KMS-11 (cell line): ENCODE results near the gene LUZP2.
A peak's percentile ranks its signal among the peaks of the same experiment; 100 is the strongest.

Experiments used
- H2AFZ ChIP-seq: fragments of 200-600 bp; sonication (generic); 2 replicates; pipeline ENCODE4 v1.6.1; 2016; ENCODE audit warnings: antibody characterized with exemption, mixed run types, low read depth
- H3K27ac ChIP-seq: fragments of 200-600 bp; sonication (generic); 2 replicates; pipeline ENCODE4 v1.6.1; 2016; ENCODE audit warnings: mild to moderate bottlenecking, mixed run types
- H3K27me3 ChIP-seq: fragments of 200-600 bp; sonication (generic); 2 replicates; pipeline ENCODE4 v1.6.1; 2017; ENCODE audit warnings: mild to moderate bottlenecking, low read depth, mixed run types, moderate library complexity; ENCODE audit not compliant: insufficient read depth
- H3K36me3 ChIP-seq: fragments of 200-600 bp; sonication (generic); 2 replicates; pipeline ENCODE4 v1.6.1; 2017; ENCODE audit warnings: mild to moderate bottlenecking, mixed run types; ENCODE audit not compliant: insufficient read depth
- H3K4me1 ChIP-seq: fragments of 200-600 bp; sonication (generic); 2 replicates; pipeline ENCODE4 v1.6.1; 2016; ENCODE audit warnings: mild to moderate bottlenecking, low read depth, mixed run types; ENCODE audit not compliant: poor library complexity, severe bottlenecking
- H3K4me2 ChIP-seq: fragments of 200-600 bp; sonication (generic); 2 replicates; pipeline ENCODE4 v1.7.0; 2016; ENCODE audit warnings: mild to moderate bottlenecking, mixed run types
- H3K4me3 ChIP-seq: fragments of 200-600 bp; sonication (generic); IDR thresholded peaks from 2 replicates; pipeline ENCODE4 v1.6.1; 2017; ENCODE audit warnings: low read depth, low read length, mixed read lengths; ENCODE audit not compliant: insufficient read depth
- H3K79me2 ChIP-seq: fragments of 200-600 bp; sonication (generic); 2 replicates; pipeline ENCODE4 v1.6.1; 2016; ENCODE audit warnings: low read depth, mixed run types; ENCODE audit not compliant: insufficient read depth
- H3K9ac ChIP-seq: fragments of 200-600 bp; sonication (generic); 2 replicates; pipeline ENCODE4 v1.6.1; 2016; ENCODE audit warnings: mild to moderate bottlenecking, mixed run types
- H4K20me1 ChIP-seq: fragments of 200-600 bp; sonication (generic); 2 replicates; pipeline ENCODE4 v1.6.1; 2016; ENCODE audit warnings: mild to moderate bottlenecking, mixed run types; ENCODE audit not compliant: insufficient read depth
- CTCF ChIP-seq: fragments of 200-600 bp; sonication (generic); conservative IDR thresholded peaks from 2 replicates; pipeline ENCODE4 v1.6.1; 2017; ENCODE audit warnings: low read depth, mild to moderate bottlenecking, antibody characterized with exemption, low read length, moderate library complexity, mixed read lengths

The LUZP2 gene

GRCh38 chr11:24559315-24559714 is 62.5 kb downstream of the LUZP2 start:
- no peak overlapping the region for H3K27ac ChIP-seq

GRCh38 chr11:24560324-24560723 is 63.5 kb downstream of the LUZP2 start:
- Histone ChIP-seq H4K20me1 (no peaks in the 10 kb centered on the region), H3K9ac (no peak overlapping the region), H3K4me1 (no peaks in the 10 kb centered on the region), H3K27ac (no peak overlapping the region), H2AFZ (no peak overlapping the region), H3K79me2 (no peaks in the 10 kb centered on the region), H3K27me3 (no peaks in the 10 kb centered on the region), H3K4me3 (no peak overlapping the region), H3K36me3 (no peaks in the 10 kb centered on the region), H3K4me2 (no peak overlapping the region)
- TF ChIP-seq CTCF, result no peak

More at GRCh38 chr11:24559315-24559714, 62.5 kb downstream of the LUZP2 start:
- H3K4me3 ChIP-seq, result no peak overlapping the region
- no peak overlapping the region for H2AFZ ChIP-seq
- H3K4me2 ChIP-seq, result no peak overlapping the region
- H3K79me2 ChIP-seq, result no peaks in the 10 kb centered on the region
- H3K27me3 ChIP-seq, result no peaks in the 10 kb centered on the region
- no peak overlapping the region for H3K9ac ChIP-seq
- no peaks in the 10 kb centered on the region for H3K4me1 ChIP-seq
- no peak for TF ChIP-seq CTCF
- no peaks in the 10 kb centered on the region for H3K36me3 ChIP-seq
- no peaks in the 10 kb centered on the region for H4K20me1 ChIP-seq

GRCh38 chr11:24567380-24567779 is 70.5 kb downstream of the LUZP2 start:
- H3K36me3 ChIP-seq, result no peaks in the 10 kb centered on the region
- TF ChIP-seq CTCF, result no peak
- H3K4me3 ChIP-seq, result no peak overlapping the region
- peak overlapping the region; percentile 36; the same call in 1 of the 2 replicates for H3K4me2 ChIP-seq
- peaks cover 8% of the 10 kb centered on the region for H3K4me1 ChIP-seq
- H3K27ac ChIP-seq, result no peak overlapping the region
- H3K9ac ChIP-seq, result no peak overlapping the region
- H2AFZ ChIP-seq, result peak overlapping the region; percentile 34; the same call in 1 of the 2 replicates
- no peaks in the 10 kb centered on the region for H3K27me3 ChIP-seq
- no peaks in the 10 kb centered on the region for H3K79me2 ChIP-seq
- no peaks in the 10 kb centered on the region for H4K20me1 ChIP-seq

GRCh38 chr11:24572376-24572775 is 75.5 kb downstream of the LUZP2 start:
- peaks cover 3% of the 10 kb centered on the region for H3K4me1 ChIP-seq
- no peak overlapping the region for H3K4me3 ChIP-seq
- H3K36me3 ChIP-seq, result no peaks in the 10 kb centered on the region
- H3K79me2 ChIP-seq, result no peaks in the 10 kb centered on the region
- H3K4me2 ChIP-seq, result no peak overlapping the region
- H4K20me1 ChIP-seq, result no peaks in the 10 kb centered on the region
- H2AFZ ChIP-seq, result no peak overlapping the region
- H3K27me3 ChIP-seq, result no peaks in the 10 kb centered on the region
- no peak overlapping the region for H3K9ac ChIP-seq
- no peak for TF ChIP-seq CTCF
- H3K27ac ChIP-seq, result no peak overlapping the region
